Astrocyte (in vitro differentiated cells and primary cell): ENCODE measurements around the gene SLC38A9. TPM values are rescaled to one million over a fixed set of nuclear protein-coding genes. Genes with fewer than 3 reads are reported as not detected.

Source experiments
- DNase-seq: peaks from one replicate; pipeline ENCODE4 v3.0.0-alpha.2; 2010; ENCODE audit warnings: low read depth
- FAIRE-seq: peaks from 2 replicates; lab custom pipeline; 2011; peaks lifted over from hg19 to GRCh38; lab: Jason Lieb, UNC
- H2AFZ ChIP-seq: 2 replicates; pipeline ENCODE4 v1.6.0; 2012; ENCODE audit warnings: low read depth, low read length, inconsistent platforms
- H3K27ac ChIP-seq: 2 replicates; pipeline ENCODE4 v1.5.1; 2011; ENCODE audit warnings: low read depth, low read length, inconsistent platforms
- H3K27me3 ChIP-seq: 2 replicates; pipeline ENCODE4 v1.6.0; 2011; ENCODE audit warnings: low read length, inconsistent platforms; ENCODE audit not compliant: insufficient read depth
- H3K36me3 ChIP-seq: 2 replicates; pipeline ENCODE4 v1.5.1; 2011; ENCODE audit warnings: low read length, inconsistent platforms; ENCODE audit not compliant: insufficient read depth
- H3K4me1 ChIP-seq: 2 replicates; pipeline ENCODE4 v1.5.1; 2011; ENCODE audit warnings: low read length, inconsistent platforms; ENCODE audit not compliant: insufficient read depth
- H3K4me2 ChIP-seq: 2 replicates; pipeline ENCODE4 v1.6.0; 2012; ENCODE audit warnings: low read length, inconsistent platforms
- H3K4me3 ChIP-seq: 2 replicates; pipeline ENCODE4 v1.5.1; 2011; ENCODE audit warnings: low read depth, mild to moderate bottlenecking, low read length, inconsistent platforms; ENCODE audit not compliant: insufficient read depth
- H3K79me2 ChIP-seq: 2 replicates; pipeline ENCODE4 v1.6.0; 2012; ENCODE audit warnings: mild to moderate bottlenecking, low read length, inconsistent platforms; ENCODE audit not compliant: insufficient read depth
- H3K9ac ChIP-seq: 2 replicates; pipeline ENCODE4 v1.6.0; 2012; ENCODE audit warnings: mild to moderate bottlenecking, low read length, inconsistent platforms
- H3K9me3 ChIP-seq: 2 replicates; pipeline ENCODE4 v1.5.1; 2012; ENCODE audit warnings: low read depth, mild to moderate bottlenecking, low read length, inconsistent platforms; ENCODE audit not compliant: insufficient read depth
- H4K20me1 ChIP-seq: 2 replicates; pipeline ENCODE4 v1.6.0; 2012; ENCODE audit warnings: low read length, inconsistent platforms; ENCODE audit not compliant: insufficient read depth
- H3K27ac Mint-ChIP-seq: one replicate; pipeline ENCODE4 v1.8.0; 2021; ENCODE audit warnings: mild to moderate bottlenecking, mixed read lengths; ENCODE audit not compliant: unreplicated experiment
- H3K27me3 Mint-ChIP-seq: one replicate; pipeline ENCODE4 v1.8.0; 2021; ENCODE audit warnings: low read depth, mixed read lengths; ENCODE audit not compliant: unreplicated experiment
- H3K36me3 Mint-ChIP-seq: one replicate; pipeline ENCODE4 v1.8.0; 2021; ENCODE audit warnings: low read depth, mixed read lengths; ENCODE audit not compliant: unreplicated experiment
- H3K4me1 Mint-ChIP-seq: one replicate; pipeline ENCODE4 v1.8.0; 2021; ENCODE audit warnings: low read depth, mixed read lengths; ENCODE audit not compliant: unreplicated experiment
- H3K4me3 Mint-ChIP-seq: one replicate; pipeline ENCODE4 v1.8.0; 2021; ENCODE audit warnings: mild to moderate bottlenecking, moderate library complexity, mixed read lengths; ENCODE audit not compliant: unreplicated experiment
- H3K9me3 Mint-ChIP-seq: one replicate; pipeline ENCODE4 v1.8.0; 2021; ENCODE audit warnings: mild to moderate bottlenecking, mixed read lengths; ENCODE audit not compliant: unreplicated experiment
- EZH2 ChIP-seq: IDR thresholded peaks from 2 replicates; pipeline ENCODE4 v1.6.1; 2012; ENCODE audit warnings: mild to moderate bottlenecking, low read length, inconsistent platforms; ENCODE audit not compliant: insufficient read depth
- total RNA-seq: library from RNA; stranded (reverse); gene quantifications from 2 replicates; pipeline ENCODE4 v1.2.1, GENCODE V29; 2021
- TF ChIP-seq, protein P1 (sequence below): IDR thresholded peaks from 2 replicates; pipeline ENCODE4 v1.5.1; 2011; ENCODE audit warnings: low read depth, mild to moderate bottlenecking, inconsistent platforms, low read length, moderate library complexity; ENCODE audit not compliant: insufficient read depth

Gene SLC38A9
- total RNA-seq, 1 donor from 2014 or later: 30.0 TPM

DNA sequence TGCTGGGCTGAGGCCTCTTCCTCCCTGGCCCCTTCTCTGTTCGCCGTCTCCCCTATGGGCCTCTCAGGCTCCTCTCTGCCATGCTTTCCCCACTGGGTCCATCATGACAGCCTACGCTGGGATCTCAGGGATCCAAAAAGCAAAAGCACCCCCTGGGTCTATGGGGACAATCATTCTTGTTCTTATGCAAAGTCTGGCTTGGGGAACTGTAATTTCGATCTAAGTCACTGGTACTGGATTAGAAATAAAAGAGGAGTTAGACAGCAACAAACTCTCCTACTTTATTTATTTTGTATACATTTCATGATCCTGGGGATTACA lies 86.6 kb downstream of the SLC38A9 start:
- Mint-ChIP-seq H3K36me3 (no peaks in the 10 kb centered on the region), H3K9me3 (no peaks in the 10 kb centered on the region), H3K4me1 (peaks cover 4% of the 10 kb centered on the region), H3K27me3 (no peaks in the 10 kb centered on the region), H3K4me3 (no peak overlapping the region), H3K27ac (no peak overlapping the region)
- Histone ChIP-seq H3K4me1 (no peaks in the 10 kb centered on the region), H3K79me2 (no peaks in the 10 kb centered on the region), H3K4me2 (no peak overlapping the region), H3K9ac (no peak overlapping the region), H3K27me3 (no peaks in the 10 kb centered on the region), H2AFZ (no peak overlapping the region), H3K9me3 (no peaks in the 10 kb centered on the region), H3K36me3 (no peaks in the 10 kb centered on the region), H4K20me1 (no peaks in the 10 kb centered on the region), H3K4me3 (no peak overlapping the region), H3K27ac (no peak overlapping the region)
- TF ChIP-seq, protein P1, sequence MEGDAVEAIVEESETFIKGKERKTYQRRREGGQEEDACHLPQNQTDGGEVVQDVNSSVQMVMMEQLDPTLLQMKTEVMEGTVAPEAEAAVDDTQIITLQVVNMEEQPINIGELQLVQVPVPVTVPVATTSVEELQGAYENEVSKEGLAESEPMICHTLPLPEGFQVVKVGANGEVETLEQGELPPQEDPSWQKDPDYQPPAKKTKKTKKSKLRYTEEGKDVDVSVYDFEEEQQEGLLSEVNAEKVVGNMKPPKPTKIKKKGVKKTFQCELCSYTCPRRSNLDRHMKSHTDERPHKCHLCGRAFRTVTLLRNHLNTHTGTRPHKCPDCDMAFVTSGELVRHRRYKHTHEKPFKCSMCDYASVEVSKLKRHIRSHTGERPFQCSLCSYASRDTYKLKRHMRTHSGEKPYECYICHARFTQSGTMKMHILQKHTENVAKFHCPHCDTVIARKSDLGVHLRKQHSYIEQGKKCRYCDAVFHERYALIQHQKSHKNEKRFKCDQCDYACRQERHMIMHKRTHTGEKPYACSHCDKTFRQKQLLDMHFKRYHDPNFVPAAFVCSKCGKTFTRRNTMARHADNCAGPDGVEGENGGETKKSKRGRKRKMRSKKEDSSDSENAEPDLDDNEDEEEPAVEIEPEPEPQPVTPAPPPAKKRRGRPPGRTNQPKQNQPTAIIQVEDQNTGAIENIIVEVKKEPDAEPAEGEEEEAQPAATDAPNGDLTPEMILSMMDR: no peak
- TF ChIP-seq EZH2: no peak
- FAIRE-seq (no peak), DNase-seq (no peak)

GRCh38 chr5:55624841-55625588 lies 87.1 kb downstream of the SLC38A9 start:
- no peak for DNase-seq
- Histone ChIP-seq H3K4me2 (no peak overlapping the region), H3K4me3 (no peak overlapping the region), H3K9me3 (no peaks in the 10 kb centered on the region), H3K27ac (no peak overlapping the region), H2AFZ (no peak overlapping the region), H3K79me2 (no peaks in the 10 kb centered on the region), H3K9ac (no peak overlapping the region), H3K27me3 (no peaks in the 10 kb centered on the region), H3K36me3 (no peaks in the 10 kb centered on the region), H3K4me1 (no peaks in the 10 kb centered on the region), H4K20me1 (no peaks in the 10 kb centered on the region)
- TF ChIP-seq EZH2: no peak
- TF ChIP-seq, protein P1: no peak
- no peak for FAIRE-seq
- Mint-ChIP-seq H3K4me3 (no peak overlapping the region), H3K27me3 (no peaks in the 10 kb centered on the region), H3K36me3 (no peaks in the 10 kb centered on the region), H3K9me3 (no peaks in the 10 kb centered on the region), H3K4me1 (peaks cover 4% of the 10 kb centered on the region), H3K27ac (no peak overlapping the region)

GRCh38 chr5:55623789-55624188 lies 88.3 kb downstream of the SLC38A9 start:
- no peak overlapping the region for H3K27ac Mint-ChIP-seq
- Histone ChIP-seq H3K36me3 (no peaks in the 10 kb centered on the region), H3K27me3 (no peaks in the 10 kb centered on the region), H3K4me3 (no peak overlapping the region), H3K9ac (no peak overlapping the region), H3K4me1 (no peaks in the 10 kb centered on the region), H4K20me1 (no peaks in the 10 kb centered on the region), H3K27ac (no peak overlapping the region), H2AFZ (no peak overlapping the region), H3K79me2 (no peaks in the 10 kb centered on the region), H3K4me2 (no peak overlapping the region), H3K9me3 (no peaks in the 10 kb centered on the region)
- no peaks in the 10 kb centered on the region for H3K27me3 Mint-ChIP-seq
- no peaks in the 10 kb centered on the region for H3K36me3 Mint-ChIP-seq
- no peak for TF ChIP-seq EZH2
- TF ChIP-seq, protein P1: no peak
- H3K4me3 Mint-ChIP-seq: no peak overlapping the region
- peaks cover 4% of the 10 kb centered on the region for H3K4me1 Mint-ChIP-seq
- DNase-seq (no peak), FAIRE-seq (no peak)
- no peaks in the 10 kb centered on the region for H3K9me3 Mint-ChIP-seq
